Uterus (tissue), 2 donors: ENCODE results near the gene ABCC8.

ENCODE experiments used
- POLR2A ChIP-seq, 2 donors: fragments of 450-650 bp; IDR thresholded peaks; one replicate each; pipeline ENCODE4 v1.6.1; 2016; ENCODE audit warnings: antibody characterized with exemption in 2 of 2, mild to moderate bottlenecking in 1 of 2, moderate library complexity in 1 of 2
- TF ChIP-seq, protein P1 (sequence below), 4 experiments: fragments of 200-600 bp in 2 of 4; fragments of 450-650 bp in 2 of 4; sonication (generic) in 2 of 4; IDR thresholded peaks; one replicate each; pipeline ENCODE4 v1.5.1; 2016 to 2019; ENCODE audit warnings: antibody characterized with exemption in 4 of 4, mild to moderate bottlenecking in 2 of 4, moderate library complexity in 1 of 4

GRCh38 chr11:17439316-17439782 lies 37.3 kb downstream of the ABCC8 start:
- TF ChIP-seq, protein P1, sequence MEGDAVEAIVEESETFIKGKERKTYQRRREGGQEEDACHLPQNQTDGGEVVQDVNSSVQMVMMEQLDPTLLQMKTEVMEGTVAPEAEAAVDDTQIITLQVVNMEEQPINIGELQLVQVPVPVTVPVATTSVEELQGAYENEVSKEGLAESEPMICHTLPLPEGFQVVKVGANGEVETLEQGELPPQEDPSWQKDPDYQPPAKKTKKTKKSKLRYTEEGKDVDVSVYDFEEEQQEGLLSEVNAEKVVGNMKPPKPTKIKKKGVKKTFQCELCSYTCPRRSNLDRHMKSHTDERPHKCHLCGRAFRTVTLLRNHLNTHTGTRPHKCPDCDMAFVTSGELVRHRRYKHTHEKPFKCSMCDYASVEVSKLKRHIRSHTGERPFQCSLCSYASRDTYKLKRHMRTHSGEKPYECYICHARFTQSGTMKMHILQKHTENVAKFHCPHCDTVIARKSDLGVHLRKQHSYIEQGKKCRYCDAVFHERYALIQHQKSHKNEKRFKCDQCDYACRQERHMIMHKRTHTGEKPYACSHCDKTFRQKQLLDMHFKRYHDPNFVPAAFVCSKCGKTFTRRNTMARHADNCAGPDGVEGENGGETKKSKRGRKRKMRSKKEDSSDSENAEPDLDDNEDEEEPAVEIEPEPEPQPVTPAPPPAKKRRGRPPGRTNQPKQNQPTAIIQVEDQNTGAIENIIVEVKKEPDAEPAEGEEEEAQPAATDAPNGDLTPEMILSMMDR (IDR thresholded peaks at IDR 0.05) = no peak
- no peak for TF ChIP-seq POLR2A (IDR thresholded peaks at IDR 0.05)
